Vagina (tissue), 2 donors: ENCODE results near the gene SOHLH1. TPM values are rescaled to one million over a fixed set of nuclear protein-coding genes. Genes with fewer than 3 reads are reported as not detected.

ENCODE experiments used
- DNase-seq, 2 donors: peaks; one replicate each; pipeline ENCODE4 v3.0.0-alpha.2; 2017; ENCODE audit errors: extremely low spot score in 2 of 2
- H3K27ac ChIP-seq: fragments of 200-600 bp; sonication (generic); one replicate; pipeline ENCODE4 v1.5.1; 2019
- H3K27me3 ChIP-seq: fragments of 200-600 bp; sonication (generic); one replicate; pipeline ENCODE4 v1.5.1; 2019
- H3K36me3 ChIP-seq, 2 donors: fragments of 200-600 bp; sonication (generic); one replicate each; pipeline ENCODE4 v1.5.1; 2017 to 2019
- H3K4me1 ChIP-seq: fragments of 200-600 bp; sonication (generic); one replicate; pipeline ENCODE4 v1.5.1; 2019
- H3K4me3 ChIP-seq, 2 donors: fragments of 200-600 bp; sonication (generic); 1 replicate in 1 of 2; 2 replicates in 1 of 2; pipeline ENCODE4 v1.5.1; 2016 to 2019
- H3K9me3 ChIP-seq: fragments of 200-600 bp; sonication (generic); one replicate; pipeline ENCODE4 v1.5.1; 2019
- CTCF ChIP-seq, 3 experiments: fragments of 450-650 bp in 2 of 3; fragments of 200-600 bp in 1 of 3; sonication (generic) in 1 of 3; IDR thresholded peaks; one replicate each; pipeline ENCODE4 v1.5.1; 2017 to 2019; ENCODE audit warnings: antibody characterized with exemption in 3 of 3, mild to moderate bottlenecking in 2 of 3, moderate library complexity in 2 of 3
- POLR2A ChIP-seq, 2 donors: fragments of 450-650 bp; IDR thresholded peaks; one replicate each; pipeline ENCODE4 v1.6.1; 2017; ENCODE audit warnings: antibody characterized with exemption in 2 of 2, mild to moderate bottlenecking in 2 of 2, moderate library complexity in 2 of 2
- POLR2AphosphoS5 ChIP-seq, 2 donors: sonication (generic); formaldehyde crosslinking; IDR thresholded peaks; one replicate each; pipeline ENCODE4 v1.9.0; 2017; ENCODE audit warnings: antibody characterized with exemption in 2 of 2, mild to moderate bottlenecking in 2 of 2, low read depth in 1 of 2; ENCODE audit not compliant: insufficient read depth in 1 of 2
- intact Hi-C: fragments of 100-400 bp; cut with DNase I; formaldehyde crosslinking; loops from one replicate; pipeline ENCODE4 v1.15.1; 2023
- total RNA-seq: library from RNA; depleted of rRNA; stranded (reverse); fragments of >200 nt; gene quantifications from one replicate; pipeline ENCODE4 v1.2.3, GENCODE V29; 2016

Gene SOHLH1
- total RNA-seq, 1 donor from 2014 or later: not detected

- TF ChIP-seq CTCF (IDR thresholded peaks at IDR 0.05) (no peak), POLR2A (IDR thresholded peaks at IDR 0.05) (no peak), POLR2AphosphoS5 (IDR thresholded peaks at IDR 0.05; ENCODE audit: insufficient read depth in 1 of 2, low read depth in 1 of 2) (no peak)
- Histone ChIP-seq H3K4me3 (no peak overlapping the region), H3K27me3 (peaks cover 4% of the 10 kb centered on the region), H3K36me3 (no peaks in the 10 kb centered on the region), H3K4me1 (no peaks in the 10 kb centered on the region), H3K9me3 (no peaks in the 10 kb centered on the region), H3K27ac (no peak overlapping the region)
- intact Hi-C loops: no loop called here
- DNase-seq: no peak
Observed at GRCh38 chr9:135718616-135719015, 19.3 kb upstream of the SOHLH1 start.

GRCh38 chr9:135717410-135717809 is 18.1 kb upstream of the SOHLH1 start:
- H3K4me1 ChIP-seq: no peaks in the 10 kb centered on the region
- no peak for DNase-seq
- no peak overlapping the region for H3K27ac ChIP-seq
- no peaks in the 10 kb centered on the region for H3K36me3 ChIP-seq
- H3K4me3 ChIP-seq: no peak overlapping the region
- intact Hi-C loops: no loop called here
- TF ChIP-seq POLR2A (IDR thresholded peaks at IDR 0.05) (no peak), POLR2AphosphoS5 (IDR thresholded peaks at IDR 0.05; ENCODE audit: insufficient read depth in 1 of 2, low read depth in 1 of 2) (no peak), CTCF (IDR thresholded peaks at IDR 0.05) (no peak)
- peaks cover 4% of the 10 kb centered on the region for H3K27me3 ChIP-seq
- no peaks in the 10 kb centered on the region for H3K9me3 ChIP-seq

GRCh38 chr9:135716045-135716444 is 16.8 kb upstream of the SOHLH1 start:
- Histone ChIP-seq H3K4me1 (no peaks in the 10 kb centered on the region), H3K4me3 (no peak overlapping the region), H3K9me3 (no peaks in the 10 kb centered on the region), H3K27ac (no peak overlapping the region), H3K36me3 (no peaks in the 10 kb centered on the region), H3K27me3 (peaks cover 4% of the 10 kb centered on the region)
- intact Hi-C loops: no loop called here
- no peak for DNase-seq
- no peak for TF ChIP-seq POLR2AphosphoS5 (IDR thresholded peaks at IDR 0.05; ENCODE audit: insufficient read depth in 1 of 2, low read depth in 1 of 2)
- no peak for TF ChIP-seq CTCF (IDR thresholded peaks at IDR 0.05)
- no peak for TF ChIP-seq POLR2A (IDR thresholded peaks at IDR 0.05)

GRCh38 chr9:135715056-135715595 is 15.8 kb upstream of the SOHLH1 start:
- Histone ChIP-seq H3K4me3 (no peak overlapping the region), H3K27me3 (peaks cover 4% of the 10 kb centered on the region), H3K36me3 (no peaks in the 10 kb centered on the region), H3K9me3 (no peaks in the 10 kb centered on the region), H3K27ac (no peak overlapping the region), H3K4me1 (no peaks in the 10 kb centered on the region)
- TF ChIP-seq CTCF (IDR thresholded peaks at IDR 0.05) (no peak), POLR2AphosphoS5 (IDR thresholded peaks at IDR 0.05; ENCODE audit: insufficient read depth in 1 of 2, low read depth in 1 of 2) (no peak), POLR2A (IDR thresholded peaks at IDR 0.05) (no peak)
- intact Hi-C loops: no loop called here
- DNase-seq: no peak

GRCh38 chr9:135714242-135715055 is 15.2 kb upstream of the SOHLH1 start:
- no peaks in the 10 kb centered on the region for H3K9me3 ChIP-seq
- no peak overlapping the region for H3K4me3 ChIP-seq
- no peaks in the 10 kb centered on the region for H3K4me1 ChIP-seq
- TF ChIP-seq POLR2A (IDR thresholded peaks at IDR 0.05) (no peak), CTCF (IDR thresholded peaks at IDR 0.05) (no peak), POLR2AphosphoS5 (IDR thresholded peaks at IDR 0.05; ENCODE audit: insufficient read depth in 1 of 2, low read depth in 1 of 2) (no peak)
- H3K27ac ChIP-seq: no peak overlapping the region
- H3K36me3 ChIP-seq: no peaks in the 10 kb centered on the region
- intact Hi-C loops: no loop called here
- DNase-seq: no peak
- peaks cover 4% of the 10 kb centered on the region for H3K27me3 ChIP-seq
